OCI-LY3 (cell line): ENCODE results near the gene FCER2.

ENCODE experiments used
- H2AFZ ChIP-seq: fragments of 200-600, 300-600 bp; shearing (Covaris generic); 2 replicates; pipeline ENCODE4 v1.6.0; 2014; ENCODE audit warnings: antibody characterized with exemption, low read depth, low read length
- H3K27ac ChIP-seq: fragments of 200-600, 300-600 bp; sonication (generic); 2 replicates; pipeline ENCODE4 v1.5.1; 2014; ENCODE audit warnings: mild to moderate bottlenecking, low read length, moderate library complexity, mixed read lengths
- H3K27me3 ChIP-seq: fragments of 200-600, 300-600 bp; sonication (generic); 2 replicates; pipeline ENCODE4 v1.6.1; 2014; ENCODE audit warnings: low read depth, low read length, mixed read lengths
- H3K36me3 ChIP-seq: fragments of 200-600, 300-600 bp; sonication (generic); replicated peaks from 2 replicates; pipeline ENCODE3; 2014; ENCODE audit warnings: low read depth, low read length, mixed read lengths
- H3K4me1 ChIP-seq: fragments of 300-600, 200-600 bp; sonication (generic); 2 replicates; pipeline ENCODE4 v1.6.1; 2014; ENCODE audit warnings: low read length, mixed read lengths
- H3K4me2 ChIP-seq: fragments of 200-600, 300-600 bp; sonication (generic); 2 replicates; pipeline ENCODE4 v1.6.1; 2014; ENCODE audit warnings: low read length, mixed read lengths
- H3K4me3 ChIP-seq: fragments of 300-600, 200-600 bp; sonication (generic); 2 replicates; pipeline ENCODE4 v1.5.1; 2014; ENCODE audit warnings: antibody characterized with exemption, mild to moderate bottlenecking, low read length, moderate library complexity
- H3K79me2 ChIP-seq: fragments of 300-600, 200-600 bp; shearing (Covaris generic); 2 replicates; pipeline ENCODE4 v1.6.1; 2014; ENCODE audit warnings: mild to moderate bottlenecking, low read length, mixed read lengths
- H3K9ac ChIP-seq: fragments of 300-600, 200-600 bp; shearing (Covaris generic); 2 replicates; pipeline ENCODE4 v1.6.0; 2014; ENCODE audit warnings: mild to moderate bottlenecking, low read length, moderate library complexity
- H3K9me3 ChIP-seq: fragments of 200-600, 300-600 bp; shearing (Covaris generic); 2 replicates; pipeline ENCODE4 v1.6.1; 2014; ENCODE audit warnings: low read length, mixed read lengths; ENCODE audit not compliant: insufficient read depth
- H4K20me1 ChIP-seq: fragments of 200-600, 300-600 bp; sonication (generic); 2 replicates; pipeline ENCODE4 v1.6.1; 2016; ENCODE audit warnings: low read length, mixed read lengths; ENCODE audit not compliant: insufficient read depth
- EZH2phosphoT487 ChIP-seq: fragments of 200-600 bp; shearing (Covaris generic); IDR thresholded peaks from 2 replicates; pipeline ENCODE4 v1.6.1; 2018; ENCODE audit warnings: antibody characterized with exemption, mixed run types, low read depth
- TF ChIP-seq, protein P1 (sequence below): fragments of 200-600, 300-600 bp; sonication (generic); IDR thresholded peaks from 2 replicates; pipeline ENCODE4 v1.5.1; 2014; ENCODE audit warnings: antibody characterized with exemption, low read length, low read depth

FCER2 gene

GRCh38 chr19:7732045-7732444, 30.1 kb upstream of the FCER2 start, which contains the start of gene CLEC4G:
CLEC4G (minus strand) TSS chr19:7732110; CDS start chr19:7732102, 8 bp downstream.
- TF ChIP-seq, protein P1, sequence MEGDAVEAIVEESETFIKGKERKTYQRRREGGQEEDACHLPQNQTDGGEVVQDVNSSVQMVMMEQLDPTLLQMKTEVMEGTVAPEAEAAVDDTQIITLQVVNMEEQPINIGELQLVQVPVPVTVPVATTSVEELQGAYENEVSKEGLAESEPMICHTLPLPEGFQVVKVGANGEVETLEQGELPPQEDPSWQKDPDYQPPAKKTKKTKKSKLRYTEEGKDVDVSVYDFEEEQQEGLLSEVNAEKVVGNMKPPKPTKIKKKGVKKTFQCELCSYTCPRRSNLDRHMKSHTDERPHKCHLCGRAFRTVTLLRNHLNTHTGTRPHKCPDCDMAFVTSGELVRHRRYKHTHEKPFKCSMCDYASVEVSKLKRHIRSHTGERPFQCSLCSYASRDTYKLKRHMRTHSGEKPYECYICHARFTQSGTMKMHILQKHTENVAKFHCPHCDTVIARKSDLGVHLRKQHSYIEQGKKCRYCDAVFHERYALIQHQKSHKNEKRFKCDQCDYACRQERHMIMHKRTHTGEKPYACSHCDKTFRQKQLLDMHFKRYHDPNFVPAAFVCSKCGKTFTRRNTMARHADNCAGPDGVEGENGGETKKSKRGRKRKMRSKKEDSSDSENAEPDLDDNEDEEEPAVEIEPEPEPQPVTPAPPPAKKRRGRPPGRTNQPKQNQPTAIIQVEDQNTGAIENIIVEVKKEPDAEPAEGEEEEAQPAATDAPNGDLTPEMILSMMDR, result no peak
- no peak for TF ChIP-seq EZH2phosphoT487
- H3K4me2 ChIP-seq, result no peak within 1 kb of the TSS

GRCh38 chr19:7731615-7732014, 29.7 kb upstream of the FCER2 start:
- Histone ChIP-seq H2AFZ (no peak overlapping the region), H3K27ac (no peak overlapping the region), H3K9me3 (no peaks in the 10 kb centered on the region), H3K9ac (no peak overlapping the region), H3K4me2 (no peak overlapping the region), H3K36me3 (no peaks in the 10 kb centered on the region), H3K27me3 (peaks cover 58% of the 10 kb centered on the region), H4K20me1 (no peaks in the 10 kb centered on the region), H3K79me2 (no peaks in the 10 kb centered on the region), H3K4me3 (no peak overlapping the region), H3K4me1 (no peaks in the 10 kb centered on the region)
- no peak for TF ChIP-seq EZH2phosphoT487
- TF ChIP-seq, protein P1, result no peak

More at GRCh38 chr19:7732045-7732444, 30.1 kb upstream of the FCER2 start, which contains the start of gene CLEC4G:
- Histone ChIP-seq H3K4me3 (no peak within 1 kb of the TSS), H3K27ac (no peak within 1 kb of the TSS), H2AFZ (no peak within 1 kb of the TSS), H3K9me3 (no peaks in the 10 kb centered on the region), H3K27me3 (peaks cover 56% of the 10 kb centered on the region), H3K36me3 (no peaks in the 10 kb centered on the region), H3K79me2 (no peaks in the 10 kb centered on the region), H4K20me1 (no peaks in the 10 kb centered on the region), H3K4me1 (no peaks in the 10 kb centered on the region), H3K9ac (no peak within 1 kb of the TSS)

DNA sequence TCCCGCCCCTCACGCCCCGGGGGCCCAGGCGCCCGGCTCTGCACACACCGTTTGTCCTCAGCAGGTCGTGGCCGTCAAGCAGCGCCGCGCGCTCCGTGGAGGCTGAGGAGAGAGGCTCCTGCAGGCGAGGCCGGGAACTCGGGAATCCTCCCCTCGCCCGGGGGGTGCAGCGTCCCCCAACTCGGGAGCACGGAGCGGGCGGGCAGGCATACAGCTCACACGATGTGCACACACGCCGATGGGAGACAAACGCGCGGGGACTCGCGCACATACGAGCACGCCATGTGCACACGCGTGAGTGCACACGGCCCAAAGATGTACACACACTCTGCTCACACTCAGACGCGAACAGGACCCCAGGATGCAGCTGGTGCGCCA, 29.3 kb upstream of the FCER2 start:
- Histone ChIP-seq H3K27ac (no peak overlapping the region), H3K9ac (no peak overlapping the region), H3K36me3 (no peaks in the 10 kb centered on the region), H3K79me2 (no peaks in the 10 kb centered on the region), H3K4me3 (no peak overlapping the region), H3K4me2 (no peak overlapping the region), H2AFZ (no peak overlapping the region), H3K27me3 (peaks cover 61% of the 10 kb centered on the region), H3K4me1 (no peaks in the 10 kb centered on the region), H4K20me1 (no peaks in the 10 kb centered on the region), H3K9me3 (no peaks in the 10 kb centered on the region)
- TF ChIP-seq EZH2phosphoT487, result no peak
- TF ChIP-seq, protein P1, result no peak

- TF ChIP-seq, protein P1, result no peak
- no peak for TF ChIP-seq EZH2phosphoT487
- Histone ChIP-seq H3K4me3 (no peak overlapping the region), H3K27me3 (peaks cover 58% of the 10 kb centered on the region)
Measured at GRCh38 chr19:7730286-7731217, 28.6 kb upstream of the FCER2 start.

More at GRCh38 chr19:7730286-7731217, 28.6 kb upstream of the FCER2 start:
- Histone ChIP-seq H2AFZ (no peak overlapping the region), H3K79me2 (no peaks in the 10 kb centered on the region), H3K9me3 (no peaks in the 10 kb centered on the region), H3K27ac (no peak overlapping the region), H3K4me1 (no peaks in the 10 kb centered on the region), H3K9ac (no peak overlapping the region), H3K4me2 (no peak overlapping the region), H3K36me3 (no peaks in the 10 kb centered on the region), H4K20me1 (no peaks in the 10 kb centered on the region)
